ENCODE measurements around the gene CXCL12.

The CXCL12 gene

DNA sequence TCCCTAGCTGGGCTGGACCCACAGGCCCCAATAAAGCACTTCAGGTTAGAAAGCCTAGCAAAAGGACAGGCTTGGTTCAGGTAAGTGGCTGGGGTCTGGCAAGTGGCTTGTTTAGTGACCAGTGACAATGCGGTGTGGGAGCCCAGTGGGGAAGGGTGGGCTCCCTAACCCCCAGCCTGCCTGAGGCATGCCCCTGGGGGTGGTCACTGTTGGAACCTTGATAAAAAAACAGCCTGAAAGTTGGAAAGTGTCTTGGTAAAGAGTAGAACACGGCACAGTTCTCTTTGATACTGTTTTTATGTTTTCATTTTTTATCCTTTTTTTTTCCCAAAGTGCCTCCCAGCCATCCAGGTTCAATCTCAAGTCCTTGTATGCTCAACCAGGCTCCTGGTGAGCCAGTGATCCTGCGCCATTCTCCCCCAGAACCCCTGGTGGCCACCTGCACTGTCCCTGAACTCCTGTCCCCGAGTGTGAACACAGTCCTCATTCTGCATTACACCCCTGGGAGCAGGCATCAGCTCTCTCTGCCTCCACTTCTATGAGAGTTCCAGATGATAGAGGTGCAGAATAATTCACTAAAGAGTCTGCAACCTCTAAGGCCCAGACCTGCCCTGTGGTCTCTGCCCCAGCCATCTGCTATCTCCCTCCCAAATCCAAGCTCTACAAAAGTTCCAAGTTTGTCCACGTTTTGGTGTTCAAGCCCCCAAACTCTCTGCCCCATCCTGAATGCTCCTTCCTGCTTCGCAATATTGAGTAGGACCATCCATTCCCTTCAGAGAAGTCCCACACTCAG lies 15.0 kb upstream of the CXCL12 start:
- no peak for DNase-seq (ENCODE audit: low read depth in 3 of 3)

GRCh38 chr10:44398747-44399658 lies 14.1 kb upstream of the CXCL12 start:
- DNase-seq (ENCODE audit: low read depth in 3 of 3): no peak

DNA sequence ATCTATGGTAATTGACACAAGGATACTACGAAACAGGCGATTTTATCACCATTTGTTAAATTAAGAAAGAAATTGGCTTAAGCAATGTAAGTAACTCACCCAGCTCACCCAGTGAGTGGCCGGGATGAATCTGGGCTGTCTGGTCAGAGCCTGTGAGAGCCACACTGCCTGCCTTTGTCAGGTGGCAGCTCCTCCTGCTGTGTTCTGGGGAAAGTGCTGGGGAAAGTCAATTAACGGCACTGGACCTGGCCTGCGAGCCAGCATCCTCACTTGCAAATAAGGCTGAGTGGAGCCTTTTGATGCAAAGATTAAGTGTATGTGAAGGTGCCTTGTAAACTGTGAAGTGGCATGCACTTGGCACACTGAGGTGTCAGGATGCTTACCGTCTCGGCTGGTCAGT lies 13.4 kb upstream of the CXCL12 start:
- no peak for DNase-seq (ENCODE audit: low read depth in 3 of 3)

- no peak for DNase-seq (ENCODE audit: low read depth in 3 of 3)
These were observed 12.8 kb upstream of the CXCL12 start for GRCh38 chr10:44397476-44398225.

DNA sequence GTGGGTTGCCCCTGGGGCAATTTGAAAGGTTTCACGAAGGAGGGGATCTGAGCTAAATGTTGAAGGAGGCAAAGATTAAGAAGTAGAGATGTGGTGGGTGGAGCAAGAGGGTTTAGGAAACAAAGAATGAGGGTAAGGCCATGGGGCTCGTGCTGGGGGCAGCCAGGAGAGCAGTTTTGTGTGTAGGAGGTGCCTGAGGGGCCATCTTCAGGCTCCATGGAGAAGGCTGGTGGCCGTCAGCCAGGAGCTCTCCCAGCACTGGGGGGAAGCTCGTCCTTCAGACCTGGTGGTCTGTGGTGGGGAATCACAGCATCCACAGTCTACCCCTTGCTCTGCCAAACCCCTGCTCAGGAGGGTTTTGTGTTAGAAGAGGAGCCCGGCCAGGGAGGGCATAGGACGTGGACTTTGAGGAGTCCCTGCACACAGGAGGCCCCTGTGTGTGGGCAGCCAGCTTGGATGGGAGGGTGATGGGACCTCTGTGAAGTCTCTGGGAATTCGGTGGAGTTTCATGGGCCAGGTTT lies 11.8 kb upstream of the CXCL12 start:
- DNase-seq (ENCODE audit: low read depth in 3 of 3): no peak

DNA sequence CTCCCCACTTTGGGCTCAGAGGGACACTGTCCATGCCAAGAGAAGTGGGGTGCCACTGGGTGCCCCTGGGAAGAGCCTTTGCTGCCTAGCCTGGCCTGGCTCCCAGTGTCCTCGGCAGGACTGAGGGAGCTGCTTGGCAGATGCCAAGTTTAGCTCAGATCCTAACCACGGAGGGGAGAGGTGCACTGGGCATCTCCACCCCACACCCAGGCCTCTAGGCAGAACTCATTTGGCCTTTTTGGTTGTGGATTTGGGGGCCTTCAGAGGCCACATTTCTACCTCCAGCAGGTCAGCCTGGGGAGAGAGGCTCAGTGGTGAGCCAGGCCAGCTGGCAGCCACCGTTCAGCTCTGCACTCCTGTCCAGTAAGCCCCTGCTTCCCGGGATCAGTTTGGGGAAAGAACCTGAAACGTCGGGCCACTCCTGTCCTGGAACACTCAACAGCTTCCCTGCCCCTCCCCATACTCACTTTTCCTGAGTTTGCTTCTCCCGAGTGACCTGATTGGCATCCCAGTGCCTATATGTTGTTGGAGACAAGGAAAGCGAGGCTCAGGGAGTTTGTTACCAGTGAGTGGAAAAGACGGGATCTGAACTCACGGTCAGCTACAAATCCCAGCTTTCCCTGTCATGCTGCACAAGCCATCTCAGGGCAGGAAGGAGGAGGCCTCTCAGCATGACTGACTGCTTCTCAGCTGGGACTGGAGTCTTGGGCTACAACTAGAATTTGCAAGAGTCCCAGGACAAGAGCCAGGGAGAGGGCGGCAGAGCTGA lies 11.2 kb upstream of the CXCL12 start:
- no peak for DNase-seq (ENCODE audit: low read depth in 3 of 3)

DNA sequence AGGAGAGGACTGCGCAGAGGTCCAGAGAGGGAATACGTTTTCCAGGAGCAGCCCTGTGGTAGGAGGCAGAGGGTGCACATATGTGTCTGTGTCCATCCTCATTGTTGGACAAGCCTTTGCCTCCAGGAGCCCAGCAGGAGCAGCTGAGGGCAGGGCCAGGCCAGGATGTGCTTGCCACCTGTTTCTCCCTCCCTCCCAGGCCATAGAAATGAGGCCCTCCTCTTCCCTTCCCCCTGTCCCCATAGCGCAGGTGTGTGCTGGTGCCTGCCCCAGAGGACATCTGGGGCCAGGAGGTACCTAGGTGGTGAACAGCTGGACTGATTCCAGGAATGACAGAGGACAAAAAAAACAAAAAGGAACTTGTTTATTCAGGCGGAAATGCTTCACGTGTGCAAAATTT lies 10.5 kb upstream of the CXCL12 start:
- DNase-seq (ENCODE audit: low read depth in 3 of 3): no peak

- DNase-seq (ENCODE audit: low read depth in 3 of 3): no peak
These were observed 9.9 kb upstream of the CXCL12 start for GRCh38 chr10:44394696-44395381.

DNA sequence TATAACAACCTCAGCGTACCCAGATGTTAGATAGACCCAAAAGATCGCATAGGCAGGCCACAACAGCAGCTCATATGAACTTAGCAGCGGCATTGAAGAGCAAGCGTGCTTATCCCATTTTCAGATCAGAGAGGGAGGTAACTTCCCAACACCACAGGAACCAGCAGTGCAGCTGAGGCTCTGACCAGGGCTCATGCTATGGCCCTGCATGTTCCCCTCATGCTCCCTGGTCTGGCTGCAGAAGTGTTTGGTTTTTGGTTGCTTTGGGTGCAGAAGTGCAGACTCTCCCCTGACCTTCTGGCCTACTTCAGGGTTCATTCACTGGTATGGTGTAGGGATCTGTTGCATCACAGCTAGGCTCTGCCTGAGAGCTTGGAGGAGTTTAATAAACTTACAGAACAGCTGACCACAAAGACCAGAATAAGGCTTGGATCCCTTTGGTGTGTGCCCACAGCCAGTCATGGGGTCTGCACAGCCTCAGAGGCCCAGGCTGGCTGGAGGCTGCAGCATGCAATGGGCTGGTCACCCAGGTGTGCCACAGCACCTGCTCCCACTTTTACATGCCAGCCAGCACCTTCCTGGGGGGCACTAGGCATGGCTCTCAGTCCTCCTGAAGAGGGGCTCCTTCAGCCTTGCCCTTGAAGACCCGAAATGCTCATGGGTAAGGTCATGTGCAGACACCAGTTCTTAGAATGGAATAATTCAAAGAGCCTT lies 9.1 kb upstream of the CXCL12 start:
- no peak for DNase-seq (ENCODE audit: low read depth in 3 of 3)

GRCh38 chr10:44393051-44393630 lies 8.2 kb upstream of the CXCL12 start:
- no peak for DNase-seq (ENCODE audit: low read depth in 3 of 3)

GRCh38 chr10:44392420-44392819 lies 7.5 kb upstream of the CXCL12 start:
- no peak for DNase-seq (ENCODE audit: low read depth in 3 of 3)

- no peak for DNase-seq (ENCODE audit: low read depth in 3 of 3)
These were observed 7.1 kb upstream of the CXCL12 start for GRCh38 chr10:44391981-44392380.

DNA sequence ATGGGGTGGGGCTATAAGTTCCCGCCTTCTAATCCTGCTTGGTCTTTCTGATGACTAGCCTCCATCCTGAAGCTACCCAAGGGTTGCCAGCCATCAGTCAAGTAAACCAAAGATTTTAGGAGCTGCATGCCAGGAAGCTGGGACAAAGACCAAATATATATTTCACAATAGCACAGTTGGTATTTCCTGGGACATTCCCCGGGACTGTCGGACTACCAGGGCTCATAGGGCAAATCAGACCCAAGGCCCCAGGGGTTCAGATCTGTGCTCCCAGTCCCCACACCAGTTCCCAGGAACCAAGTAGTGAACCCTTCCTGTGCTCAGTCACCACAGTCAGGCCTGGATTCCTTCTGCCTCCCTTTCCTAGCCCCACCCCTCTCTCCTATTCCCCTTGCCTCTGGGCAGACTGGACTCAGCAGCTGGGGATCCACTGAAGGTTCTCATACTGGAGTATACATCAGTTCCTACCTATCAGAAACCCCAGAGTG lies 5.7 kb upstream of the CXCL12 start:
- DNase-seq (ENCODE audit: low read depth in 3 of 3): no peak

DNA sequence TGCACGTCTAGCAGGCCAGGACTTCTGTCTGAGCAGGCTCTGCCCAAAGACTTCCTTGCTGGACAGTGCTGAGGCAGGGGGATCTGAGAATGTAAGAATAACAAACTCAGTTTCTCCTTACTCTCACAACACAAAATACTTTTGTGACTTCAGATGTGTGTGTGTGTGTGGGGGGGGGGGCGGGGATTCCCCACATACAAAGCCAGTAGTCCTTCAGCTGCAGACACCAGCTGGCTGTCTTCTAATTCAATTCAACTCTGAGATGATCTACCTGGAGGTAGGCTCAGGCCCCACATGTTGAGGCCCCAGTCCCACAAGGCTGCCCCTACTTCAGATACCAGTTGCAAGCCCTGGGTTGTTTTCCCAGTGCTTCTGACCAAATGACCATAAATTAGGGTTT lies 4.7 kb upstream of the CXCL12 start:
- no peak for DNase-seq (ENCODE audit: low read depth in 3 of 3)

DNA sequence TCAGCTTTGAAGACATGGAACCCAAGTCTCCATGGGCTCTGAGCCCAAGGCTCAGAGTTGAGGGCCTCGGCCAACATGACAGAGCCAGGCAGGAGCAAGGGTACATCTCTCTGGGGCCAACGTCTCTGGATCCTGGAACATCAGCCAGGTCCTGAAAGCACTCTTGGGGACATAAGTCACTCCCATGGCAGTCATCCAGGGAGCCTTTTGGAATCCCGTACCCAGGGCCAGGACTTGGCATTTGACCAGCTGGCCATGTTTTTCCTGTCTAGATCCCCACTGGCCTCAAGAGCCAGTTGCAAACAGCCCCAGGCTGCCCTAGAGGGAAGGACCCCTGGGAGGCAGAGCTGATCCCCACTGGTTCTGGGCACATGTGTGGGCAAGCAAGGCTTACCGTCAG lies 4.3 kb upstream of the CXCL12 start:
- DNase-seq (ENCODE audit: low read depth in 3 of 3): no peak

GRCh38 chr10:44388641-44389040 lies 3.7 kb upstream of the CXCL12 start:
- DNase-seq (ENCODE audit: low read depth in 3 of 3): no peak

DNA sequence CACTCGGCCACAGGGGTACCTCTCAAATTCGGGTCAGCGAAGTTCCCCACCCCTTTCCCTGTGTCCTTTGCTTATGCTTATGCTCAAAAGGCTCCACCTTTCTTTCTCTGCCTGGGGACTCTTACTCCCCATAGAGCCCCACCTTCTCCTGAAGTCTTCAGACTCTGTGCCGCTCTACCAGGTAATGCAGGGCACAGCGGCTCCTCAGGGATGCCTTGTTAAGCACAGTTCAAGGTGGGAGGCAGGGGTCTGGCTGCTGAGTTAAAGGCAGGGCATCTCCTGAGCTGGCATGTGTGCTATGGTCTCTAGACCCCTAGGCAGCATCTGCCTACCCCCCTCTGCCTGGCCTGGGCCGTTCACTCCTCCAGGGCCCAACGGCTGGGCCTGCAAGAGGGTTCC lies 3.0 kb upstream of the CXCL12 start:
- no peak for DNase-seq (ENCODE audit: low read depth in 3 of 3)

- peak in 1 of 3 experiments; percentile 5 for DNase-seq (ENCODE audit: low read depth in 3 of 3)
These were observed 1.7 kb upstream of the CXCL12 start for GRCh38 chr10:44386546-44387052.
